Heart right ventricle (tissue), 16 donors: ENCODE data around the gene MRPS18C. TPM values are rescaled to one million over a fixed set of nuclear protein-coding genes. Genes with fewer than 3 reads are reported as not detected.
"Not testable (repeated sequence)": the region's sequence is repeated elsewhere in the genome, so short reads cannot be mapped to it uniquely, and the experiment has no call there.

Source experiments
- ATAC-seq, 8 donors: fragments of 200-7000 bp; cut with Tn5 transposase; one replicate each; pipeline ENCODE4 v1.9.1; 2020; ENCODE audit warnings: mild to moderate bottlenecking in 8 of 8, moderate library complexity in 8 of 8, moderate number of reproducible peaks in 1 of 8
- DNase-seq, 2 donors: peaks; one replicate each; pipeline ENCODE4 v3.0.0-alpha.2; 2020
- H3K27ac ChIP-seq, 10 donors: fragments of 200-600 bp; sonication (generic) in 2 of 10; one replicate each; pipeline versions ENCODE4 v1.5.0 to v1.8.0; 2020 to 2022; ENCODE audit warnings: mild to moderate bottlenecking in 3 of 10
- H3K27me3 ChIP-seq, 7 donors: fragments of 200-600 bp; one replicate each; pipeline ENCODE4 v1.8.0; 2021 to 2022; ENCODE audit warnings: mild to moderate bottlenecking in 2 of 7
- H3K36me3 ChIP-seq, 9 donors: fragments of 200-600 bp; sonication (generic) in 1 of 9; one replicate each; pipeline versions ENCODE4 v1.5.0 to v1.8.0; 2020 to 2022; ENCODE audit warnings: mild to moderate bottlenecking in 2 of 9
- H3K4me1 ChIP-seq, 9 donors: fragments of 200-600 bp; sonication (generic) in 1 of 9; one replicate each; pipeline versions ENCODE4 v1.5.0 to v1.8.0; 2020 to 2022; ENCODE audit warnings: mild to moderate bottlenecking in 4 of 9
- H3K4me3 ChIP-seq, 10 donors: fragments of 200-600 bp; sonication (generic) in 2 of 10; one replicate each; pipeline versions ENCODE4 v1.5.0 to v1.8.0; 2020 to 2022; ENCODE audit warnings: mild to moderate bottlenecking in 7 of 10, moderate library complexity in 2 of 10
- H3K9me3 ChIP-seq, 11 donors: fragments of 200-600 bp in 10 of 11; sonication (generic) in 2 of 11; one replicate each; pipeline versions ENCODE4 v1.5.0 to v1.8.0; 2013 to 2022; ENCODE audit warnings: mild to moderate bottlenecking in 2 of 11, control low read depth in 1 of 11, moderate library complexity in 1 of 11
- CTCF ChIP-seq, 9 donors: fragments of 200-600 bp; sonication (generic) in 2 of 9; IDR thresholded peaks; one replicate each; pipeline versions ENCODE4 v1.5.0 to v1.8.0; 2021 to 2022; ENCODE audit warnings: antibody characterized with exemption in 9 of 9, mild to moderate bottlenecking in 5 of 9, moderate library complexity in 1 of 9
- WGBS, 2 donors: extraction: QIAGEN DNeasy Blood & Tissue Kit; methylation state at CpG; one replicate each; pipeline ENCODE4 v1.1.7; 2013; ENCODE audit warnings: inconsistent platforms in 1 of 2; 5-methylcytosine and 5-hydroxymethylcytosine counted together
- intact Hi-C, 10 donors: fragments of 100-400 bp; cut with DNase I; formaldehyde crosslinking; loops; one replicate each; pipeline versions ENCODE4 v1.11.1 to v1.14.2; 2022
- polyA plus RNA-seq, 2 donors: library from polyadenylated mRNA; stranded (reverse); fragments of 200-250 nt; gene quantifications; one replicate each; pipeline ENCODE4 v1.2.3, GENCODE V29; 2013
- total RNA-seq, 10 donors: library from RNA; stranded (reverse); fragmentation: NEBNext Ultra II Directional in 3 of 10; extraction: Animal tissue kit (Norgen Biotek cat#: 25700) in 3 of 10; gene quantifications; one replicate each; pipeline versions ENCODE4 v1.2.1 to v1.2.4, GENCODE V29; 2021 to 2023
- donor health status: Arrhythmogenic right ventricular cardiomyopathy.
- donor health status: ischemic (EF 13 %, LVEDD 7.1; RV severe dilation, severe dysfunction).
- donor health status: healthy with polysubstance abuse.
- donor health status: DM: no; HTN: yes; CAD: no.
- donor health status: DM: no; HTN: no; CAD: no.
- donor health status: ischemic (EF 25% LVEDD 6.9; RV normal size, moderate dysfunction).
- donor health status: ischemic (EF 25% LVEDD 5.7; RV mildly dilated, moderate dysfunction).
- donor health status: healthy.
- donor health status: DM: yes; HTN: yes; CAD: no.
- donor health status: Ischemic cardiomyopathy.
- donor health status: ischemic (EF 35%, LVEDD 5.7; RV mildly dilated, moderate dysfunction).
- donor health status: nonischemic (EF 11% LVEDD 7.7; RV severe dilation, severe dysfunction).
- donor health status: DM: yes; HTN: yes; CAD: no.
- donor health status: PGD.
- donor health status: ischemic (EF 29% LVEDD 5.4; RV normal size, mild dysfunction).
- donor health status: nonischemic (EF 23%, LVEDD 6.1; RV moderate dilation, normal function).

The MRPS18C gene
- total and polyA plus RNA-seq, 12 donors: 40.6 to 81.9 (median 58.2) TPM

GRCh38 chr4:83509156-83509585 lies 53.3 kb downstream of the MRPS18C start:
- ATAC-seq (peak in 2 of 8 donors; percentile 45 to 55), DNase-seq (peak; percentile 18 to 57)
- not testable (repeated sequence) for H3K27me3 ChIP-seq, H3K27ac ChIP-seq, H3K9me3 ChIP-seq, H3K36me3 ChIP-seq, H3K4me3 ChIP-seq, H3K4me1 ChIP-seq
- intact Hi-C loops: loop anchor here in 9 of 10 donors (1.0 to 5.0 kb wide), 5 partner anchors 128 to 132 kb away; no protein-coding TSS in a partner anchor
- peak; percentile 66 to 87 (median 77) for TF ChIP-seq CTCF (IDR thresholded peaks at IDR 0.05)
- WGBS, 2 donors: 67 to 74% methylated on average over 3 of the region's 3 CpGs

- no peaks in the 10 kb centered on the region for H3K36me3 ChIP-seq
- H3K4me1 ChIP-seq: no peaks in the 10 kb centered on the region
- DNase-seq: no peak
- no peaks in the 10 kb centered on the region for H3K27me3 ChIP-seq
- H3K9me3 ChIP-seq: no peaks in the 10 kb centered on the region
- H3K4me3 ChIP-seq: no peak overlapping the region
- ATAC-seq: no peak
- intact Hi-C loops: loop anchor here in 1 of 10 donors (5.0 kb wide), 1 partner anchor 127 kb away; no protein-coding TSS in a partner anchor
- H3K27ac ChIP-seq: no peak overlapping the region
- WGBS, 2 donors: 94 to 96% methylated on average over 4 of the region's 4 CpGs
- no peak for TF ChIP-seq CTCF (IDR thresholded peaks at IDR 0.05)
Measured at GRCh38 chr4:83510442-83510841, 54.6 kb downstream of the MRPS18C start.

Other genes starting within 250 kb of the MRPS18C start
- 10 to 100 TPM; 17.8 to 32.8 (median 26.5) TPM for gene COQ2, start 171.3 kb upstream of the MRPS18C start, total RNA-seq
- gene COQ2, start 171.3 kb upstream of the MRPS18C start, polyA plus RNA-seq: 10 to 100 TPM; 10.5 to 15.5 TPM
- 1 to 10 TPM in 3 of 10 donors, under 1 TPM in 7; 0.21 to 2.4 (median 0.40) TPM for gene HPSE, start 121.2 kb upstream of the MRPS18C start, total RNA-seq
- gene HPSE, start 121.2 kb upstream of the MRPS18C start, polyA plus RNA-seq: under 1 TPM; 0.15 to 0.32 TPM
- gene HELQ, start 235 bp upstream of the MRPS18C start, total RNA-seq: 10 to 100 TPM; 11.6 to 15.7 (median 13.2) TPM
- 1 to 10 TPM; 5.1 to 5.6 TPM for gene HELQ, start 235 bp upstream of the MRPS18C start, polyA plus RNA-seq
- 10 to 100 TPM in 1 of 10 donors, 1 to 10 TPM in 9; 4.7 to 11.0 (median 6.7) TPM for gene ABRAXAS1, start 29.0 kb downstream of the MRPS18C start, total RNA-seq
- 1 to 10 TPM; 2.3 to 2.4 TPM for gene ABRAXAS1, start 29.0 kb downstream of the MRPS18C start, polyA plus RNA-seq
- gene GPAT3, start 80.0 kb downstream of the MRPS18C start, total RNA-seq: 10 to 100 TPM; 34.2 to 82.6 (median 52.8) TPM
- gene GPAT3, start 80.0 kb downstream of the MRPS18C start, polyA plus RNA-seq: 10 to 100 TPM; 22.2 to 24.2 TPM